ENCODE data around the gene ESPNL. TPM values are rescaled to one million over a fixed set of nuclear protein-coding genes. Genes with fewer than 3 reads are reported as not detected.

ESPNL gene
- total and polyA plus RNA-seq, 9 of the 15 experiments (the other 6 are each of a cell fraction or from before 2014, with no cell fraction given): 0.03 to 0.09 (median 0.05) TPM; not detected in 3

DNA sequence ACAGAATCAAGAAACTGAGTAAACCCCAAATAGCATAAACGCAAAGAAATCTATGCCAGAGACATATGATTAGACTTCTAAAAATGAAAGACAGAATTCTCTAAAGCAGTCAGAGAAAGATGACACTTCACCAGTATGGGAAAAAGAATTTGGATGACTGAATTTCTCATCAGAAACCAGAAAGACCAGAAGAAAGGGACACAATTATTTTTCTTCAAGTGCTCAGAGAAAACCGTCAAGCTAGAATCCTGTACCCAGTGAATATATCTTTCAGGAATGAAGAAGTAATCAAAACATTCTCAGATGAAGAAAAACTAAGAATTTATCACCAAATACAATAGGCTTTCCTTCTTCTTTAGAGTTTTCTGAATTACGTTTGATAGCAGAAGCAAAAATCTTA is 14.2 kb upstream of the ESPNL start:
- ATAC-seq: no peak

DNA sequence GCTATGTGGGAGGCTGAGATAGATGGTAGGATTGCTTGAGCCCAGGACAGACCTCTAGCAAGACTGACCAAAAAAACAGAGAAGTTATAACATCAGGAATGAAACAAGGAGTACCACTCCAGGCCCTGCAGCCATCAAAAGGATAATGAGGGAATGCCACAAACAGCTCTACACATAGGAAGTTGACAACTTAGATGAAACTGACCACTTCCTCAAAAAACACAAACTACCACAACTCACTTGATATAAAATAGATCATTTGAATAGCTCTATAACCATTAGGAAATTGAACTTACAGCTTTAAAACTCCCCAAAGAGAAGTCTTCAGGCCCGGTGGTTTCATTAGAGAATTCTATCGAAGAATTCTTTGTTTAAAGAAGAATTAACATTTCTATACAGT is 12.9 kb upstream of the ESPNL start:
- H3K4me1 ChIP-seq (replicated peaks in 1 of 2; ENCODE audit: control insufficient read depth in 2 of 2, insufficient read depth in 2 of 2, low read length in 2 of 2): no peaks in the 10 kb centered on the region
- CTCF ChIA-PET (ENCODE audit: low intra/inter-chr PET ratio): no interaction called here
- no peak overlapping the region for H3K4me2 ChIP-seq (ENCODE audit: insufficient read depth, low read length)

More for the DNA sequence above, 14.2 kb upstream of the ESPNL start:
- Histone ChIP-seq H3K9me3 (replicated peaks; ENCODE audit: control insufficient read depth, insufficient read depth, low read depth, low read length) (no peaks in the 10 kb centered on the region), H3K27me3 (ENCODE audit: control insufficient read depth in 2 of 2, insufficient read depth in 2 of 2, low read length in 2 of 2) (no peaks in the 10 kb centered on the region), H3K36me3 (ENCODE audit: control insufficient read depth, insufficient read depth, low read length) (peaks cover 39% of the 10 kb centered on the region; the same call in 2 of the 3 replicates), H3K79me2 (ENCODE audit: control insufficient read depth, insufficient read depth, low read length) (no peaks in the 10 kb centered on the region), H3K9ac (ENCODE audit: insufficient read depth in 1 of 2, low read depth in 2 of 2, low read length in 2 of 2) (no peak overlapping the region), H3K9me1 (ENCODE audit: control insufficient read depth, insufficient read depth, low read length) (no peaks in the 10 kb centered on the region), H3K4me3 (no peak overlapping the region), H2AFZ (ENCODE audit: low read depth, low read length) (no peak overlapping the region), H3K4me2 (ENCODE audit: insufficient read depth, low read length) (no peak overlapping the region), H3K4me1 (replicated peaks in 1 of 2; ENCODE audit: control insufficient read depth in 2 of 2, insufficient read depth in 2 of 2, low read length in 2 of 2) (no peaks in the 10 kb centered on the region), H3K27ac (ENCODE audit: extremely low read depth, low read depth, low read length) (no peak overlapping the region), H4K20me1 (replicated peaks; ENCODE audit: control insufficient read depth, insufficient read depth, low read length) (no peaks in the 10 kb centered on the region)
- ChIA-PET POLR2A (no interaction called here), CTCF (ENCODE audit: low intra/inter-chr PET ratio) (no interaction called here)
- intact Hi-C loops (cut with micrococcal nuclease): no loop called here
- in situ Hi-C loops (cut with MboI): no loop called here
- FAIRE-seq (no peak), DNase-seq (ENCODE audit: extremely low read depth in 1 of 4, low spot score in 3 of 4) (no peak)
- TF ChIP-seq ETV1 (tag; conservative IDR thresholded peaks at IDR 0.05; ENCODE audit: low read depth): no peak
- TF ChIP-seq, protein P1, sequence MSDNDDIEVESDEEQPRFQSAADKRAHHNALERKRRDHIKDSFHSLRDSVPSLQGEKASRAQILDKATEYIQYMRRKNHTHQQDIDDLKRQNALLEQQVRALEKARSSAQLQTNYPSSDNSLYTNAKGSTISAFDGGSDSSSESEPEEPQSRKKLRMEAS (CRISPR knock-in tag; IDR thresholded peaks at IDR 0.05): no peak
- no peak for TF ChIP-seq ZNF561 (CRISPR knock-in tag; conservative IDR thresholded peaks at IDR 0.05)
- TF ChIP-seq RCOR1 (IDR thresholded peaks at IDR 0.05; ENCODE audit: borderline replicate concordance in 1 of 2, low read depth in 2 of 2, low read length in 2 of 2): no peak
- 95% methylated on average over 3 of the region's 3 CpGs for WGBS (ENCODE audit: insufficient coverage, low coverage, missing lambda C conversion rate)
- BruUV-seq (replicated peaks): no TSS peak

More for the DNA sequence above, 12.9 kb upstream of the ESPNL start:
- Histone ChIP-seq H3K36me3 (ENCODE audit: control insufficient read depth, insufficient read depth, low read length) (peaks cover 32% of the 10 kb centered on the region; the same call in 2 of the 3 replicates), H3K4me3 (no peak overlapping the region), H3K9ac (ENCODE audit: insufficient read depth in 1 of 2, low read depth in 2 of 2, low read length in 2 of 2) (no peak overlapping the region), H3K27ac (ENCODE audit: extremely low read depth, low read depth, low read length) (no peak overlapping the region), H2AFZ (ENCODE audit: low read depth, low read length) (no peak overlapping the region), H3K9me3 (replicated peaks; ENCODE audit: control insufficient read depth, insufficient read depth, low read depth, low read length) (no peaks in the 10 kb centered on the region), H3K27me3 (ENCODE audit: control insufficient read depth in 2 of 2, insufficient read depth in 2 of 2, low read length in 2 of 2) (no peaks in the 10 kb centered on the region), H4K20me1 (replicated peaks; ENCODE audit: control insufficient read depth, insufficient read depth, low read length) (no peaks in the 10 kb centered on the region), H3K9me1 (ENCODE audit: control insufficient read depth, insufficient read depth, low read length) (no peaks in the 10 kb centered on the region), H3K79me2 (ENCODE audit: control insufficient read depth, insufficient read depth, low read length) (no peaks in the 10 kb centered on the region)
- DNase-seq (ENCODE audit: extremely low read depth in 1 of 4, low spot score in 3 of 4): no peak
- WGBS (ENCODE audit: insufficient coverage, low coverage, missing lambda C conversion rate): 88% methylated on average over 2 of the region's 2 CpGs
- TF ChIP-seq, protein P1 (CRISPR knock-in tag; IDR thresholded peaks at IDR 0.05): no peak
- TF ChIP-seq FOXA3 (CRISPR knock-in tag; conservative IDR thresholded peaks at IDR 0.05 in 1 of 2, IDR thresholded peaks at IDR 0.05 in 1 of 2): no peak
- no peak for TF ChIP-seq ZKSCAN1 (IDR thresholded peaks at IDR 0.05; ENCODE audit: low read depth, low read length)
- TF ChIP-seq BACH1 (tag; IDR thresholded peaks at IDR 0.05): no peak
- TF ChIP-seq, protein P2, sequence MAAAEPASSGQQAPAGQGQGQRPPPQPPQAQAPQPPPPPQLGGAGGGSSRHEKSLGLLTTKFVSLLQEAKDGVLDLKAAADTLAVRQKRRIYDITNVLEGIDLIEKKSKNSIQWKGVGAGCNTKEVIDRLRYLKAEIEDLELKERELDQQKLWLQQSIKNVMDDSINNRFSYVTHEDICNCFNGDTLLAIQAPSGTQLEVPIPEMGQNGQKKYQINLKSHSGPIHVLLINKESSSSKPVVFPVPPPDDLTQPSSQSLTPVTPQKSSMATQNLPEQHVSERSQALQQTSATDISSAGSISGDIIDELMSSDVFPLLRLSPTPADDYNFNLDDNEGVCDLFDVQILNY (CRISPR knock-in tag; IDR thresholded peaks at IDR 0.05): no peak
- TF ChIP-seq ZBTB8A (IDR thresholded peaks at IDR 0.05; ENCODE audit: partially characterized antibody): no peak
- TF ChIP-seq NFE2 (IDR thresholded peaks at IDR 0.05; ENCODE audit: low read depth): no peak
- no peak for TF ChIP-seq ZNF507 (tag; conservative IDR thresholded peaks at IDR 0.05)
- no peak for TF ChIP-seq RFX1 (IDR thresholded peaks at IDR 0.05)
- no peak for TF ChIP-seq RAD21 (CRISPR knock-in tag; conservative IDR thresholded peaks at IDR 0.05 in 1 of 2, IDR thresholded peaks at IDR 0.05 in 1 of 2)
- ATAC-seq: no peak
- in situ Hi-C loops (cut with MboI): no loop called here
- intact Hi-C loops (cut with micrococcal nuclease): no loop called here
- POLR2A ChIA-PET: interaction anchor here (0.7 to 1.8 kb wide), 2 partner anchors 11 to 305 kb away, joined by 5 to 6 read pairs; no protein-coding TSS in a partner anchor
- no peak for FAIRE-seq
- no TSS peak for BruUV-seq (replicated peaks)
